Nephron progenitor cell (in vitro differentiated cells): ENCODE measurements around the gene ANKRD6.

ENCODE experiments used
- DNase-seq: peaks from one replicate; pipeline ENCODE4 v3.0.0; 2021
- H3K27ac Mint-ChIP-seq: 2 replicates; pipeline ENCODE4 v1.8.0; 2021; ENCODE audit warnings: mild to moderate bottlenecking, moderate library complexity, mixed read lengths
- H3K27me3 Mint-ChIP-seq: 2 replicates; pipeline ENCODE4 v1.8.0; 2021; ENCODE audit warnings: mild to moderate bottlenecking, low read depth, mixed read lengths; ENCODE audit not compliant: poor library complexity
- H3K36me3 Mint-ChIP-seq: 2 replicates; pipeline ENCODE4 v1.8.0; 2021; ENCODE audit warnings: low read depth, mixed read lengths
- H3K4me1 Mint-ChIP-seq: 2 replicates; pipeline ENCODE4 v1.8.0; 2021; ENCODE audit warnings: mixed read lengths
- H3K4me3 Mint-ChIP-seq: 2 replicates; pipeline ENCODE4 v1.8.0; 2021; ENCODE audit warnings: mild to moderate bottlenecking, moderate library complexity, mixed read lengths
- H3K9me3 Mint-ChIP-seq: 2 replicates; pipeline ENCODE4 v1.8.0; 2021; ENCODE audit warnings: mild to moderate bottlenecking, moderate library complexity, mixed read lengths
- TF ChIP-seq, protein P1 (sequence below): fragments of 200-600 bp; sonication (generic); IDR thresholded peaks from 2 replicates; pipeline ENCODE4 v1.5.0; 2021; ENCODE audit warnings: antibody characterized with exemption

ANKRD6 gene

DNA sequence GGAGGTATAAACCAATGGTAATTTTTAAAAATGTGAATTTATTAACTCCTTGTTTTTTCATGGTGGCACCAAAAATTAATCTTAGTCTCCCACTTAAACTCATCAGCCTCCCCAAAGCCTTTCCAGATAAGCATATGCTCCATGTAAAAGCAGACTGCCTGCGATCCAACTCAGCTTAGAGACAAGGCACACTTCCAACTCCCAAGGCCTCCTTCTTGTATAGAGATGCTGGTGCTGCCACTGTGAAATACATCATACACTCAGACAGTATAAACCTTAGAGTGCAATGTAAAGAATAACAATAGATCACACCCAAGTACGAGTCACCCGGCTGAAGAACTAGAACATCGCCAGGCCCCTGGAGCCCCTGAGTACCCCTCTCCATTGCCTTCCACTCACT, 2.0 kb downstream of the ANKRD6 start:
- peaks cover 2% of the 10 kb centered on the region for H3K36me3 Mint-ChIP-seq
- TF ChIP-seq, protein P1, sequence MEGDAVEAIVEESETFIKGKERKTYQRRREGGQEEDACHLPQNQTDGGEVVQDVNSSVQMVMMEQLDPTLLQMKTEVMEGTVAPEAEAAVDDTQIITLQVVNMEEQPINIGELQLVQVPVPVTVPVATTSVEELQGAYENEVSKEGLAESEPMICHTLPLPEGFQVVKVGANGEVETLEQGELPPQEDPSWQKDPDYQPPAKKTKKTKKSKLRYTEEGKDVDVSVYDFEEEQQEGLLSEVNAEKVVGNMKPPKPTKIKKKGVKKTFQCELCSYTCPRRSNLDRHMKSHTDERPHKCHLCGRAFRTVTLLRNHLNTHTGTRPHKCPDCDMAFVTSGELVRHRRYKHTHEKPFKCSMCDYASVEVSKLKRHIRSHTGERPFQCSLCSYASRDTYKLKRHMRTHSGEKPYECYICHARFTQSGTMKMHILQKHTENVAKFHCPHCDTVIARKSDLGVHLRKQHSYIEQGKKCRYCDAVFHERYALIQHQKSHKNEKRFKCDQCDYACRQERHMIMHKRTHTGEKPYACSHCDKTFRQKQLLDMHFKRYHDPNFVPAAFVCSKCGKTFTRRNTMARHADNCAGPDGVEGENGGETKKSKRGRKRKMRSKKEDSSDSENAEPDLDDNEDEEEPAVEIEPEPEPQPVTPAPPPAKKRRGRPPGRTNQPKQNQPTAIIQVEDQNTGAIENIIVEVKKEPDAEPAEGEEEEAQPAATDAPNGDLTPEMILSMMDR = no peak
- H3K9me3 Mint-ChIP-seq = peaks cover 2% of the 10 kb centered on the region
- H3K27me3 Mint-ChIP-seq = peaks cover 29% of the 10 kb centered on the region
- H3K4me1 Mint-ChIP-seq = peaks cover 54% of the 10 kb centered on the region
- H3K4me3 Mint-ChIP-seq = peak overlapping the region; percentile 87
- DNase-seq = no peak
- no peak overlapping the region for H3K27ac Mint-ChIP-seq

- Mint-ChIP-seq H3K27me3 (peaks cover 24% of the 10 kb centered on the region), H3K4me3 (no peak overlapping the region), H3K36me3 (peaks cover 9% of the 10 kb centered on the region), H3K9me3 (peaks cover 11% of the 10 kb centered on the region), H3K27ac (no peak overlapping the region), H3K4me1 (peaks cover 43% of the 10 kb centered on the region)
- no peak for DNase-seq
- TF ChIP-seq, protein P1 = no peak
Measured at GRCh38 chr6:89436226-89436625, 3.3 kb downstream of the ANKRD6 start.

DNA sequence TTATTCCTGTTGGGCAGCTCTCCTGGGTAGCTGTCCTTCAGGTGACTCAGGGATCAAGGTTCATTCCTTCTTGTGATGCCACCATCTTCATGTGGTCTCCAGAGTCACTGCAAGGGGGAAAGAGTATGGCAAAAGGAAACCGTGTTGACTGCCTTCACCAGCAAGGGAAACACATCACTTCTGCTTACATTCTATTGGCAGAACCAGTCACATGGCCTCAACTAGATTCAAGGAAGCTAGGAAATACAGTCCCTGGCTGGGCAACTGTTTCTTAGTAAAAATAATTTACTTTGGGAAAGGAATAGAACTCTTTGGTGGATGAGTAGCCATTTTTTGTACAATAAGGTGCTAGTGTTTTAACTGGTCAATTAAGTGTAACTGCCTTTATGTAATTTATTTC, 5.3 kb downstream of the ANKRD6 start:
- Mint-ChIP-seq H3K27me3 (peaks cover 25% of the 10 kb centered on the region), H3K4me1 (peaks cover 29% of the 10 kb centered on the region), H3K4me3 (no peak overlapping the region), H3K36me3 (peaks cover 9% of the 10 kb centered on the region), H3K9me3 (peaks cover 15% of the 10 kb centered on the region), H3K27ac (no peak overlapping the region)
- no peak for DNase-seq
- TF ChIP-seq, protein P1 = no peak

- Mint-ChIP-seq H3K9me3 (peaks cover 15% of the 10 kb centered on the region), H3K36me3 (peaks cover 9% of the 10 kb centered on the region), H3K27ac (no peak overlapping the region), H3K4me1 (peaks cover 25% of the 10 kb centered on the region), H3K27me3 (peaks cover 22% of the 10 kb centered on the region), H3K4me3 (no peak overlapping the region)
- TF ChIP-seq, protein P1 = no peak
- DNase-seq = no peak
Measured at GRCh38 chr6:89439014-89439413, 6.1 kb downstream of the ANKRD6 start.

DNA sequence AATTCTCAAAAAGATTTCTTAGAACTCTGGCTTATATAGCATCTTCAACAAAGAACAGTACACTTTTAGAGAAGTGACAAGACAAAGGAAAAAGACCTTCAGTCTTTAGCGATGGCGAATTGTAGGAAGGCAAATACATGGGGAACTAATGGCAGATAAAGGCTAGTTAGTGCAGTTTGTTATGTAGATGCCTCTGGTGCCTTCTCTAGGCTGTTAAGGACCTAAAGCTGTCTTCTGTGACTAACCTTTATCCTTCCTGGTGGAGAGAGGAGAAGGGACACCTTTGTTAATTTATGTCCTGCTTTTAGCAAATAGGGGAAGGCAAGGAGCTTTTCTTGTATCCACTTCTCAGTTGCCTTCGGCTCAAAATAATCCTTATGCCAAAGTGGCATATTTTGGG, 7.2 kb downstream of the ANKRD6 start:
- DNase-seq = no peak
- H3K27ac Mint-ChIP-seq = no peak overlapping the region
- peaks cover 13% of the 10 kb centered on the region for H3K4me1 Mint-ChIP-seq
- H3K4me3 Mint-ChIP-seq = no peak overlapping the region
- peaks cover 14% of the 10 kb centered on the region for H3K27me3 Mint-ChIP-seq
- H3K9me3 Mint-ChIP-seq = peaks cover 15% of the 10 kb centered on the region
- peaks cover 9% of the 10 kb centered on the region for H3K36me3 Mint-ChIP-seq
- TF ChIP-seq, protein P1 = no peak

- DNase-seq = no peak
- Mint-ChIP-seq H3K36me3 (peaks cover 13% of the 10 kb centered on the region), H3K27me3 (peaks cover 3% of the 10 kb centered on the region), H3K27ac (no peak overlapping the region), H3K4me3 (no peak overlapping the region), H3K9me3 (peaks cover 15% of the 10 kb centered on the region), H3K4me1 (no peaks in the 10 kb centered on the region)
- TF ChIP-seq, protein P1 = no peak
Measured at GRCh38 chr6:89443658-89444057, 10.7 kb downstream of the ANKRD6 start.
